ENCODE data around the gene TMEM184B.

DNA sequence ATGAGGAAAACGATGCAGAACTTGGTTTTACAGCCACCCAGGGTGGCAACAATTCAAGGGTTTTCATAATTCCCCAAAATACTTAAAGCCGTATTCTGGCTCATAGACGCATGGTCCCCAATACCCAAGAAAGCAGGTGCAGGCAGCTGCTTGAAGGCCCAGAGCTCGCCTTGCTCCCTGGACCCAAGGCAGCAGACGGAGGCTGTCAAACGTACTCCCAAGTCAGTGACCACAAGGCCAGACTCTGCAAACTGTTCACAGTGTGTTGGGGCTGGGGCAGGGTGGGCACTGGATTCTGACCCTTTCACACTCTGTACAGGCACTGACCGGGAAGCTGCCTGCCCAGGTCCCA lies 21.5 kb downstream of the TMEM184B start:
- TF ChIP-seq, protein P1, sequence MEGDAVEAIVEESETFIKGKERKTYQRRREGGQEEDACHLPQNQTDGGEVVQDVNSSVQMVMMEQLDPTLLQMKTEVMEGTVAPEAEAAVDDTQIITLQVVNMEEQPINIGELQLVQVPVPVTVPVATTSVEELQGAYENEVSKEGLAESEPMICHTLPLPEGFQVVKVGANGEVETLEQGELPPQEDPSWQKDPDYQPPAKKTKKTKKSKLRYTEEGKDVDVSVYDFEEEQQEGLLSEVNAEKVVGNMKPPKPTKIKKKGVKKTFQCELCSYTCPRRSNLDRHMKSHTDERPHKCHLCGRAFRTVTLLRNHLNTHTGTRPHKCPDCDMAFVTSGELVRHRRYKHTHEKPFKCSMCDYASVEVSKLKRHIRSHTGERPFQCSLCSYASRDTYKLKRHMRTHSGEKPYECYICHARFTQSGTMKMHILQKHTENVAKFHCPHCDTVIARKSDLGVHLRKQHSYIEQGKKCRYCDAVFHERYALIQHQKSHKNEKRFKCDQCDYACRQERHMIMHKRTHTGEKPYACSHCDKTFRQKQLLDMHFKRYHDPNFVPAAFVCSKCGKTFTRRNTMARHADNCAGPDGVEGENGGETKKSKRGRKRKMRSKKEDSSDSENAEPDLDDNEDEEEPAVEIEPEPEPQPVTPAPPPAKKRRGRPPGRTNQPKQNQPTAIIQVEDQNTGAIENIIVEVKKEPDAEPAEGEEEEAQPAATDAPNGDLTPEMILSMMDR (IDR thresholded peaks at IDR 0.05), result no peak
- TF ChIP-seq EP300 (IDR thresholded peaks at IDR 0.05), result no peak
